Fibroblast of gingiva (primary cell): Measurements from ENCODE around the gene ALKBH5.

Experiments
- DNase-seq: peaks from one replicate; pipeline ENCODE4 v3.0.0-alpha.2; 2011; ENCODE audit warnings: low read depth

Gene ALKBH5

GRCh38 chr17:18245038-18245776, 61.6 kb downstream of the ALKBH5 start:
- DNase-seq, result no peak

- DNase-seq, result no peak
Measured at GRCh38 chr17:18246109-18246725, 62.6 kb downstream of the ALKBH5 start.

DNA sequence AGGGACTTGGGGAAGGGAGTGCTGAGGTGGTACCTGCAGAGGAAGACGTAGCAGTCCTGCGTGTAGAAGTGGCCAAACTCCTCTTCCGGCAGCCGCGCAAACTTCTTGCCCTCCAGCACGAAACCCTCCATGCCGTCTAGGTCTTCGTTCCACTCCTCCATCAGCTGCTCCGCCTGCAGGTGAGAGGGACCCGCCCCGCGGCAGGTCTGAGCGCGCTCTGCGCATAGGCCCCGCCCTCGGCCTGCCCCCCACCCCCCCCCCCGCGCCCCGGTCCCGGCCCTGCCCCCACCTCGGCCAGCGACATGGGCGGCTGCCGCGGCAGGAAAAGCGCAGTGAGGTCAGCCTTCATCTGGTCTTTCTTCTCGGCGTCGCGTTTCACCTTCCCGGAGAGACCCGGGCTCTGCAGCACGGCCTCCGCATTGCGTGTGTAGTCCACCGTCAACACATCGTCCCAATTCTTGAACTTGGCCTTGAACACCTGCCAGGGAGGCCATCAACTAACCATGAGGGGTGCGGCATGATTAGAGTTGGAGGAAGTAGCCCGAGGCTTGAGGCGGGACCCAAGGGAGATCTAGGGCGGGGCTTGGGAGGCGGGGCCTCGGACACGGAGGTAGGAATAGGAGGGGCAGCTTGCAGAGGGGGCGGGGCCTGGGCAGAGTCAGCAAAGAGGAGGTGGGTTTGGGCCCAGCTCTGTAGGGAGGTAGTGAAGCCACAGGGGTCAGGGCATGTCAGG, 63.4 kb downstream of the ALKBH5 start:
- DNase-seq, result peak; percentile 17

DNA sequence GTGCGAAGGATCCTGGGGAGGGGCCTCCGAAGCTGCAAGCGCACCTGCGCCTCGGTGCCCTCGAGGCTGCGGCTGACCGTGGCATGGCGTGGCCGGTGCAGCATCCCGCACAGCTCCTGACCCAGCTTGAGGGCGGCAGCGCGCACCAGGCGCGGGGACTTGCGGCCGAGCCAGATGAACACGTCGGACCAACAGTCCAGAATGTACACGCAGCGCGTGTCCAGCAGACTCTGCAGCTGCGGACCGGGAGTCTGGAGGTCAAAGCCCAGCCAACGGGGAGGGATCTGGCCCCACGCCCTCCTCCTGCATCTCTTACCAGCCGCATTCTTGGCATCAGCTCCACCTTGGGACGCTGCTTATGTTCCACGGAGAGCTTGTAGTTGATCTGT, 64.0 kb downstream of the ALKBH5 start:
- no peak for DNase-seq

DNA sequence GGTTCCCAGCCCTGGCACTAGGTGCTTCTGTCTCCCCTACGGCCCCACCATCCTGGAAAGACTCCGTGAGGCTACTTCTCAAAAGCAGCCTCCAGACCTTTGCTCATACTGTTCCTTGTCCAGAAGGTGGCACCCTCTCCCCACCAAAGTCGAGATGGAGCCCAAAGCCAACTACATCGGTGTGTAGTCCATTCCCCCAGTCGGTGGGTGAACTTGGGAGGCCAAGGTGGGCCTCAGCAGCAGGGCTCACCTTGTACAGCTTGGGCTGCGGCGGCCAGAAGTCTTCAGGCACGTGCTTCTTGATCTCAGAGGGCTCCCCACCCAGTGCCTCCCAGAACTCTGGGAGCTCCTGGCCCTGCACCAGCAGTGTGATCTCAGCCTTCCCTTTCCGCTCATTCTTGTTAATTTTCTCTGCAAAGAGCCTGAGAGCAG, 64.7 kb downstream of the ALKBH5 start:
- DNase-seq, result peak; percentile 53

DNA sequence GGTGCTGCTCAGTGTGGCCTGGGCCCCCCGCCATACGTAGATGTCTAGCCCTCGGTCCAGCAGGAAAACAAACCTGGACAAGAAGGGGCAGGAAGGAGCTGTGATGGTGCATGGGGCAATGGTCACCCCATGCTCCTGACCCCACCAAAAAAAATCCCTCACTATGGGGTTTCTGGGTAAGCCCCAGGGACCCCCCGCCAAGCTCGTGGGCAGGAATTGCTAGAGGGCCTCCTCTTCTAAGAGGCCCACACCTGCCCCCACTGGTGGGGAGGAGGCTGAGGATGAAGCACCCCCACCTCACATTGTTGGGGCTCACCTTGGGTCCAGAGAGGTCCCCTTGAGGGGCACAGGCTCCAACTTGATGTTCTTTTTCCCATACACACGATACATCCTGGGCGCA, 65.2 kb downstream of the ALKBH5 start:
- no peak for DNase-seq

- no peak for DNase-seq
Measured at GRCh38 chr17:18250259-18250658, 66.6 kb downstream of the ALKBH5 start.

GRCh38 chr17:18250708-18251107, 67.1 kb downstream of the ALKBH5 start:
- DNase-seq, result no peak

DNA sequence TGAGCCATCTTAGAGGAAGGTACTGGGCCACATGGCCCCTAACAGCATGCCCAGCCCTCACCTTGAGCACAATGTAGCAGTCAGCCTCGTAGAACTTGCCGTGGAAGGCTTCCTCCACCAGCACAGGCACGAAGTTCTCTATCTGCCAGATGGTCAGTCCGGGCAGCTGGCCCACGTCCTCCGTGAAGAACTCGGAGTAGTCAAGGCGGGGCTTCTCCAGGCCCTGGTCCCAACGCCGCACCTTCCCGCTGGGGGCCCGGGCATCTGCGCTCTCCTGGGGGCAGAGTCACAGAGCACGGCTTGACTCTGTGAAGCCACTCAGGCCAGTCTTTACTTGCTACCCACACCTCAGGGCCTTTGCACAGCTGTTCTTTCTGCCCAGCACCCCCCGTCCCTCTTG, 67.6 kb downstream of the ALKBH5 start:
- no peak for DNase-seq

- no peak for DNase-seq
Measured at GRCh38 chr17:18252160-18252559, 68.5 kb downstream of the ALKBH5 start.

- DNase-seq, result no peak
Measured at GRCh38 chr17:18253187-18253884, 69.7 kb downstream of the ALKBH5 start.

DNA sequence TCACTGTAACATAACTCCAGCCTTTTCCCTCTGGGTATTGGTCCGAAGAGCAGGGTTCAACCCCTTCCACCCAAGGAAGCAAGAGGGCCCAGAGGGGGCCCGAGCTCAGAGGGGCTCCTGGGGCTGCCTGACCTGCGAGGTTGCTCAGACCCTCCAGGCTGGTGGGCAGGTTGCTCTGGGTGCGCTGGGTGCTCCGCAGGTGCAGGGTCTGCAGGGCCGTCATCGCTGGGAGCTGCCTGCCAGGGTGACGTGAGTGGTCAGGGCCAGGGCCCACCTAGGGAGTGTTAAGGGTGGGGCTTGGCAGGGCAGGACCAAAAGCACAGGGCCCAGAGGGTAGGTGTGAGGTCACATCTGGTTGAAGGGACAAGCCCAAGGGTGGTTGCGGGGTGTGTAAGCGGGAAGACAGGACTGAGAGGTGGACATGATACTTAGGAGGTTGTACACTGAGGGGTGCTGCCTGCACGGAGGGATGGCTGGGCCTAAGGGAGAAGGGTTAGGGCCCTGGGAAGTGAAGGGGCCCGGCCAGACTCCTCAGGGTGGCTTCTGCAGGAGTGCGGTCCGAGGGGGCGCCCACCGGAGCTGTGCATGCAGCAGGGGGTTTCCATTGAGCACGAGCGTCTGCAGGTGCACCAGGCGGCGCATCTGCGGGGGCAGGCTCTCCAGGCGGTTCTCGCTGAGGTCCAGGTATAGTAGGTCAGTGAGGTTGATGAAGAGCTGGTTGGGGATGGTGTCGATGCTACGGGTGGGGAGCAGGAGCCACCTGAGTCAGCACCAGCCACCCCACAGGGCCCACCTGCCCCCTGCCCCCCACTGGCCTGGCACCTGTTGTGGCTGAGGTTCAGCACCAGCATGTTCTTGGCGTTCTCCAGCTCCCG, 70.6 kb downstream of the ALKBH5 start:
- no peak for DNase-seq

DNA sequence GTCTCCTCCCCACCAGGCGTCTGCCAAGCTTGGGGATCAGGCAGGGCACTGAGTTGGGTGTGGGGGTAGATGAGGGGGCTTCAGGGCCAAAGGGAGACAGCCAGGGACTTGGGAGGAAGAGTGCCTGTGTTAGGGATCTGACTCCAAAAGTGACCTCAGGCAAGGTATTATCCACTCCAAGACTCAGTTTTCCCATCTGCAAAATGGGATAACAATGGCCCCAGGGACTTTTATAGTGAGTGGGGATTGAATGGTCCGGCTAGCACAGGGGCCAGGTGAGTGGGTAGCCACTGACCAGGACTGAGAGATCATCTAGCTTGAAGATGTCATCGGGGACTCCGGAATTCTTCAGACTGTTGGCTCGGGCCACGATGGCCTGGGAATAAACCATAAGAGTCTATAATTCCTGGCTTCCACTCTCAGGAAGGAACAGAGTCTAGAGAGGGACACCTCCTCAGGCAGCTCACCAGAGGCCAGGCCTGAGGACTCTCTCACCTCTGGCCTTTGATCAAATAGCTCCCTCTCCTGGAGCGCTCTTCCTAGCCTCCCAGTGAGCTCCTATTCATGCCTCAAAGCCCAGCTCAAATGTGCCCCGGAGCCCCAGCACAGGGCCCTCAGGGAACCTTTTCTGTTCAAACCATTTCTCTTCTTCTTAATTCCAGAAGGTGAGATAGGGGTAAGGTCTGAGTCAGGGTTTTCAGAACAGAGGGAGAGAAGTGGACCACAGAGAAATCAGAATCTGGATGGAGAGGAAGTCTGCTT, 71.4 kb downstream of the ALKBH5 start:
- no peak for DNase-seq

GRCh38 chr17:18256351-18256750, 72.7 kb downstream of the ALKBH5 start:
- DNase-seq, result no peak

GRCh38 chr17:18256776-18257175, 73.1 kb downstream of the ALKBH5 start:
- DNase-seq, result no peak

DNA sequence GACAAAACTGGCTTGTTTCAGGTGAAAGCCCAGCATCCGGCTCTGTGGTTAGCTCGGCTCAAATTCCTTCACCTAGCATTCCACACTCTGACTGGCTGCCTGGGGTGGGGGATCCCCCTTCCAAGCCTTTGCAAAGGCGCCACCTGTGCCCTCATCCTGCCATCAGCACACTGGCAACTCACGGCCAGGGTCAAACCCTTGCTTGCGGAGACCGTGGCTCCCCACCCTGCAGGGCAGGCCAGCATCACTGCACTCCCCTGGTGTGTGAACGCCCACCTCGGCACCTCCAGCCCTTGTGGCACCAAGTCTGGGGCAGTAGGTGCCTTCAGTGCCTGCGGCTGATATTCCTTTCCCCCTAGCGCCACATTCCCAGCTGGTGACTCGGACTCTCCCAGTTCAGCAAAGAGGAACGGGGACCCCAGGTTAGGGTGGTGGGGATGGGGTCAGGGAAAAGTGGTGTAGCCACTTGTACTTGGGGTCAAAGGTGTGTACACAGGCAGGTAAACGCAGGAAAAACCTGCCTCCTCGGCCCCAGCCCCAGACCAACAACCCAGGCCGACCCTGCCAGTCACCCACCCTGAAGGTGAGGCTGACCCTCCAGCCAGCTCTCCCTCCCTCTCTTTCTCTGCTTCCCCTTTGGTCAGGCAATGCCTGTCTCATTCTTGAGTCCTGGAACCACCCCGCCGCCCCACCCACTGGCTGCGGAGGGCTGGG, 73.8 kb downstream of the ALKBH5 start:
- no peak for DNase-seq

DNA sequence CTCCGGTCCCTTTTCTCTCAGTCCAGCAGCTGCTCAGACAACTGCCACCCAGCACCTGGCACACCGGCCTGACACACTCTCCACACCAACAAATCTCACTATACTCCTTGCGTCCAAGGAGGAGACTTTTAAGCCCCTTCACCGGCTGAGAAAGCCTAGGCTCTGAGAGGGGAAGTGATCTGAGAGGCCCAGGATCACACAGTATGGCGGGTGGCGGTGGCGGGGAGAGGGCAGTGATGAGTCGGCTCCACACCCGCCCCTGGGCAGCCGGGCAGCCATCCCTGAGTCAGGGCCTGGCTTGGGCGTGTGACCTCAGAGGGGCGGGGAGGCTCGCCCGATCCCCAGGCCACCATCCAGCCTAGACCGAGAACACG, 74.3 kb downstream of the ALKBH5 start:
- DNase-seq, result peak; percentile 77

DNA sequence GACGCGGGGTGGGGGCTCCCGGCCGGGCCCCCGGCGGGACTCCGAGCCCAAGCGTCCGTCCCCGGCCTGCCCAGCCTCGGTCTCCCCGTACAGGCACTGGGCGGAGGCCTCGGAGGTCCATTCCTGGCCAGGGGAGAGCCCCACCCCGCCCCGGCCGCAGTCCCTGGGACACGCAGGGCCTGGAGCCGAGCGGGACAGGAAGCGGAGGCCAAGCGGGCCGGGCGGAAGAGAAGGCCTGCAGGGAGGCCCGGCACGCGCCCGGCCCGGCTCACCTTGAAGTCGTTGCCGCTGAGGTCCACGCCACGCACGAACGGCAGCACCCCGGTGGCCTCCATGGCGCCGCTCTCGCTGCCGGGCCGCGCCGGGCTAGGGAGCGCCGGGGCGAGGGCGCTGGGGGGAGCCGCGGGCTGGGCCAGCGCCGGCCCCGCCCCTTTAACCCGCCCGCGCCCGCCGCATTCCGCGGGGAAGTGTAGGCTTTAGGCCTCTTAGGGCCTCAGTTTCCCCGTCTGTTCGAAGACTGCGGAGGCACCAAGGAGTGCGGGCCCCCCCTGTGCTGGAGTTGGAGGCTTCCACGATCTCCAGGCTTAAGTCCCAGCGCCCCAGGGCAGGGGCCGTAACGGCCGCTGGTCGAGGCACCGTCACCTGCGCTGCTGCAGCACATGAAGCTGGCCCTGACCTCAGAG, 74.9 kb downstream of the ALKBH5 start, which contains the start of gene FLII:
Gene FLII, minus strand, starts transcription at position 383 of the 683 bp plus-strand sequence. Its CDS starts 48 bp downstream, at position 335.
- DNase-seq, result no peak
